ENCODE results near the gene CD19. TPM values are rescaled to one million over a fixed set of nuclear protein-coding genes. Genes with fewer than 3 reads are reported as not detected.
"Not testable (repeated sequence)": the region's sequence is repeated elsewhere in the genome, so short reads cannot be mapped to it uniquely, and the experiment has no call there.

The CD19 gene
- total RNA-seq, 1 donor from 2014 or later = not detected

DNA sequence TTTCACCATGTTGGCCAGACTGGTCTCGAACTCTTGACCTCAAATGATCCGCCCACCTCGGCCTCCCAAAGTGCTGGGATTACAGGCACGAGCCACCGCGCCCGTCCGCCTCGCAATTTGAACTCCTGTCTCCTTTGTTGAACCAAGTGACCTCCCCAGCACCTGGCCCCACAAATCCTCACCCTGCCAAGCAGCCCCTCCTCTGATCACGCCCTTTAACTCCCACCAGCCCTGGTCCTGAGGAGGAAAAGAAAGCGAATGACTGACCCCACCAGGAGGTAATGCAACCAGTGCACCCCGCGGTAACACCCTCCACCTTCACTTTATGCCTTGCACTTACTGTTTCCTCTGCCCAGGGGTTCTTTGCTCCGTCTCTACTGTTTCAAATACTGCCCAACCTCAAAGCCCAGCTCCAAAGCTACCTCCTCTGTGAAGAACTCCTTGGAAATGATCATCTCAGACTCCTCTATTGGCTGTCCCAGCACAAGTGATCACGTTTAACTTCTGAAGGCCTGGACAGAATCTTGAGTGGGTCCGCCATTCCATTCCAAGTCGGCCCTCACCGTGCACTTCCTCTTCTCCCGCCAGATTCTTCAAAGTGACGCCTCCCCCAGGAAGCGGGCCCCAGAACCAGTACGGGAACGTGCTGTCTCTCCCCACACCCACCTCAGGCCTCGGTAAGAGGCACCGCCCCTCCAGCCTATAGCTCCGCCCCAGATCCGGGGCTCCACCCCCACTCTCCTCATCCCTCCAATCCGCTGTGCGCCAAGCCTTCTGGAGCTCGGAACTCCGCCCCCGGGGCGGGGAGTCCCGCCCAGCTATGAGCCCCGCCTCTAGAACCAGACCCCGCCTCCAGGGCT, 4.4 kb downstream of the CD19 start:
- Mint-ChIP-seq H3K36me3 (ENCODE audit: low read depth, unreplicated experiment) (no peaks in the 10 kb centered on the region), H3K9me3 (ENCODE audit: unreplicated experiment) (no peaks in the 10 kb centered on the region), H3K4me1 (ENCODE audit: unreplicated experiment) (peaks cover 4% of the 10 kb centered on the region), H3K4me3 (ENCODE audit: unreplicated experiment) (no peak overlapping the region), H3K27me3 (ENCODE audit: unreplicated experiment) (peaks cover 4% of the 10 kb centered on the region), H3K27ac (ENCODE audit: unreplicated experiment) (no peak overlapping the region)
- DNase-seq (ENCODE audit: low spot score) = peak; percentile 38
- TF ChIP-seq, protein P1, sequence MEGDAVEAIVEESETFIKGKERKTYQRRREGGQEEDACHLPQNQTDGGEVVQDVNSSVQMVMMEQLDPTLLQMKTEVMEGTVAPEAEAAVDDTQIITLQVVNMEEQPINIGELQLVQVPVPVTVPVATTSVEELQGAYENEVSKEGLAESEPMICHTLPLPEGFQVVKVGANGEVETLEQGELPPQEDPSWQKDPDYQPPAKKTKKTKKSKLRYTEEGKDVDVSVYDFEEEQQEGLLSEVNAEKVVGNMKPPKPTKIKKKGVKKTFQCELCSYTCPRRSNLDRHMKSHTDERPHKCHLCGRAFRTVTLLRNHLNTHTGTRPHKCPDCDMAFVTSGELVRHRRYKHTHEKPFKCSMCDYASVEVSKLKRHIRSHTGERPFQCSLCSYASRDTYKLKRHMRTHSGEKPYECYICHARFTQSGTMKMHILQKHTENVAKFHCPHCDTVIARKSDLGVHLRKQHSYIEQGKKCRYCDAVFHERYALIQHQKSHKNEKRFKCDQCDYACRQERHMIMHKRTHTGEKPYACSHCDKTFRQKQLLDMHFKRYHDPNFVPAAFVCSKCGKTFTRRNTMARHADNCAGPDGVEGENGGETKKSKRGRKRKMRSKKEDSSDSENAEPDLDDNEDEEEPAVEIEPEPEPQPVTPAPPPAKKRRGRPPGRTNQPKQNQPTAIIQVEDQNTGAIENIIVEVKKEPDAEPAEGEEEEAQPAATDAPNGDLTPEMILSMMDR (IDR thresholded peaks at IDR 0.05; ENCODE audit: unreplicated experiment) = no peak

DNA sequence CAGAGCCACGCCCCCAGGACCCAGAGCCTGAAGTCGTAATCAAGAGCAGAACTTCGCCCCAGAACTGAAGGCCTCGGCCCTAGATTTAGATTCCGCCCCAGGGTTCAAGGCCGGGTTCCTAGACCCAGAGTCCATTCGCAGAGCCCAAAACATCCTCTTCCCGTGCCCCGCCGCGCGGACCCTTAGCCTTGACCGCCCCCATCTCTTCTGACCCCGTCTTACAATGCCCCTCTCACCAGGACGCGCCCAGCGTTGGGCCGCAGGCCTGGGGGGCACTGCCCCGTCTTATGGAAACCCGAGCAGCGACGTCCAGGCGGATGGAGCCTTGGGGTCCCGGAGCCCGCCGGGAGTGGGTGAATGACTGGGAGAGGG, 5.0 kb downstream of the CD19 start:
- DNase-seq (ENCODE audit: low spot score) = no peak
- Mint-ChIP-seq H3K4me3 (ENCODE audit: unreplicated experiment) (no peak overlapping the region), H3K9me3 (ENCODE audit: unreplicated experiment) (no peaks in the 10 kb centered on the region), H3K27me3 (ENCODE audit: unreplicated experiment) (peaks cover 4% of the 10 kb centered on the region), H3K36me3 (ENCODE audit: low read depth, unreplicated experiment) (no peaks in the 10 kb centered on the region), H3K27ac (ENCODE audit: unreplicated experiment) (no peak overlapping the region), H3K4me1 (ENCODE audit: unreplicated experiment) (peaks cover 4% of the 10 kb centered on the region)
- TF ChIP-seq, protein P1 (IDR thresholded peaks at IDR 0.05; ENCODE audit: unreplicated experiment) = no peak

DNA sequence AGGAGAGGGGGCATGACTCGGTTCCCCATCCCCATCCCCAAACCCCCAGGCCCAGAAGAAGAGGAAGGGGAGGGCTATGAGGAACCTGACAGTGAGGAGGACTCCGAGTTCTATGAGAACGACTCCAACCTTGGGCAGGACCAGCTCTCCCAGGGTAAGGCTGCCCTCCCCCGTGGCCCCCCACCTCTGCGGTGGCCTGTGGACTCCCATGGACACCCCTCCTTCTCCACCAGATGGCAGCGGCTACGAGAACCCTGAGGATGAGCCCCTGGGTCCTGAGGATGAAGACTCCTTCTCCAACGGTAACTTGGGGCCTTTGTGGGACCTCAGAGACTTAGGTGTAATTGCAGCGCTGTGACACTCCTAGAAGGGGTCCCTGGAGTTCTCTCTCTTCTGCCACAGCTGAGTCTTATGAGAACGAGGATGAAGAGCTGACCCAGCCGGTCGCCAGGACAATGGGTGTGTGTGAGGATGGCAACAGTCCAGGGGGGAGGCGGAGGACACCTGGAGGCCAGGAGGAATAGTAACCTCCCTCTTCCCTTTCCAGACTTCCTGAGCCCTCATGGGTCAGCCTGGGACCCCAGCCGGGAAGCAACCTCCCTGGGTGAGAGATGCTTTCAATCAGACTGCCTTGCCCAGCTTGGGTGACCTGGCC, 5.6 kb downstream of the CD19 start:
- TF ChIP-seq, protein P1 (IDR thresholded peaks at IDR 0.05; ENCODE audit: unreplicated experiment) = no peak
- peaks cover 4% of the 10 kb centered on the region for H3K27me3 Mint-ChIP-seq (ENCODE audit: unreplicated experiment)
- no peaks in the 10 kb centered on the region for H3K36me3 Mint-ChIP-seq (ENCODE audit: low read depth, unreplicated experiment)
- peaks cover 4% of the 10 kb centered on the region for H3K4me1 Mint-ChIP-seq (ENCODE audit: unreplicated experiment)
- H3K4me3 Mint-ChIP-seq (ENCODE audit: unreplicated experiment) = no peak overlapping the region
- no peak for DNase-seq (ENCODE audit: low spot score)
- H3K27ac Mint-ChIP-seq (ENCODE audit: unreplicated experiment) = no peak overlapping the region
- H3K9me3 Mint-ChIP-seq (ENCODE audit: unreplicated experiment) = no peaks in the 10 kb centered on the region

DNA sequence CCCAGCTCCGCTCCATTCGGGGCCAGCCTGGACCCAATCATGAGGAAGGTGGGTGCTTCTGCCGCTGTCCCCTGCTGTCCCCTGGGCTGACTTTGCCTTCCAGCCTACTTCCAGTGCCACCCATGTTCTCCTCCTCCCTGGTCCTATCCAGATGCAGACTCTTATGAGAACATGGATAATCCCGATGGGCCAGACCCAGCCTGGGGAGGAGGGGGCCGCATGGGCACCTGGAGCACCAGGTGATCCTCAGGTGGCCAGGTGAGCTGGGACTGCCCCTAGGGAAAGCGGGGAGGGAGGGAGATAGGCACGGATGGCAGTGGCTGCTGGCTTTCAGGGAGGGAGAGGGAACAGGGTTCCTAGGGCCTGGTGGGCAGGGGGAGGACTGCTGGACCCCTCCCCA, 7.0 kb downstream of the CD19 start:
- Mint-ChIP-seq H3K36me3 (ENCODE audit: low read depth, unreplicated experiment) (no peaks in the 10 kb centered on the region), H3K27me3 (ENCODE audit: unreplicated experiment) (peaks cover 7% of the 10 kb centered on the region), H3K9me3 (ENCODE audit: unreplicated experiment) (no peaks in the 10 kb centered on the region), H3K27ac (ENCODE audit: unreplicated experiment) (no peak overlapping the region), H3K4me3 (ENCODE audit: unreplicated experiment) (no peak overlapping the region), H3K4me1 (ENCODE audit: unreplicated experiment) (peaks cover 4% of the 10 kb centered on the region)
- TF ChIP-seq, protein P1 (IDR thresholded peaks at IDR 0.05; ENCODE audit: unreplicated experiment) = no peak
- no peak for DNase-seq (ENCODE audit: low spot score)

DNA sequence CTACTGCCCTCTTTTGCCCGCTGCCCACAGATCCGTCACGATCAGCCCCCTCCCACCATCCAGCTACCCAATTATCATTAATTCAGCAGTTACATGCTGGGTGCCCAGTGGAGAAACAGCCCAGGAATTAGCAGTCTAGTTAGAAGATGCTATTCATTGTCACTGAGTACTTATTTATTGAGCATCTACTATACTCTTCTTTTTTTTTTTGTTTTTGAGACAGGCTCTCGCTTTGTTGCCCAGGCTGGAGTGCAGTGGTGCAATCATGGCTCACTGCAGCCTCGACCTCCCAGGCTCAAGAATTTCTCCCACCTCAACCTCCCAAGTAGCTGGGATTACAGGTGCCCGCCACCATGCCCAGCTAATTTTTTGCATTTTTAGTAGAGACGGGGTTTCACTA, 8.1 kb downstream of the CD19 start:
- not testable (repeated sequence) for H3K27ac Mint-ChIP-seq (ENCODE audit: unreplicated experiment); H3K9me3 Mint-ChIP-seq (ENCODE audit: unreplicated experiment); H3K27me3 Mint-ChIP-seq (ENCODE audit: unreplicated experiment); H3K36me3 Mint-ChIP-seq (ENCODE audit: low read depth, unreplicated experiment); H3K4me3 Mint-ChIP-seq (ENCODE audit: unreplicated experiment); DNase-seq (ENCODE audit: low spot score); H3K4me1 Mint-ChIP-seq (ENCODE audit: unreplicated experiment)
